OCI-LY7 (cell line): ENCODE results near the gene SLC9C1. TPM values are rescaled to one million over a fixed set of nuclear protein-coding genes. Genes with fewer than 3 reads are reported as not detected.

Experiments used
- BruUV-seq: library from RNA; stranded (reverse); fragments of 400-500 nt; replicated peaks from 2 replicates; lab custom pipeline; 2021; lab: Mats Ljungman, UMichigan
- CTCF ChIA-PET: fragments of 300-600 bp; sonication (Branson Sonifier 250); formaldehyde crosslinking; loops from one replicate; lab custom pipeline; 2022; ENCODE audit warnings: antibody characterized with exemption; ENCODE audit not compliant: unreplicated experiment; lab: Charles Lee
- POLR2A ChIA-PET: fragments of 300-600 bp; sonication (Branson Sonifier 250); formaldehyde crosslinking; loops from one replicate; lab custom pipeline; 2022; ENCODE audit warnings: antibody characterized with exemption; lab: Charles Lee
- DNase-seq: peaks from one replicate; pipeline ENCODE4 v3.0.0-alpha.2; 2015; ENCODE audit warnings: low spot score
- H2AFZ ChIP-seq: fragments of 200-600 bp; sonication (generic), shearing (Covaris generic); 2 replicates; pipeline ENCODE4 v1.6.1; 2014; ENCODE audit warnings: mild to moderate bottlenecking, antibody characterized with exemption, low read length, moderate library complexity
- H3K27ac ChIP-seq: fragments of 200-600 bp; sonication (generic); 2 replicates; pipeline ENCODE4 v1.5.1; 2014; ENCODE audit warnings: mixed run types, low read depth, mild to moderate bottlenecking, moderate library complexity, low read length, inconsistent platforms; ENCODE audit not compliant: poor library complexity, severe bottlenecking
- H3K36me3 ChIP-seq: fragments of 200-600 bp; sonication (generic); 2 replicates; pipeline ENCODE4 v1.6.1; 2014; ENCODE audit warnings: mild to moderate bottlenecking, antibody characterized with exemption, low read length, moderate library complexity, mixed read lengths; ENCODE audit not compliant: insufficient read depth
- H3K4me1 ChIP-seq: fragments of 200-600 bp; sonication (generic); 2 replicates; pipeline ENCODE4 v1.5.1; 2014; ENCODE audit warnings: mild to moderate bottlenecking, low read length; ENCODE audit not compliant: insufficient read depth, poor library complexity, severe bottlenecking
- H3K4me2 ChIP-seq: fragments of 200-600 bp; sonication (generic); 2 replicates; pipeline ENCODE4 v1.6.1; 2014; ENCODE audit warnings: mild to moderate bottlenecking, low read length
- H3K4me3 ChIP-seq: fragments of 200-600 bp; sonication (generic); 2 replicates; pipeline ENCODE4 v1.5.1; 2014; ENCODE audit warnings: mild to moderate bottlenecking, low read depth, low read length; ENCODE audit not compliant: poor library complexity, severe bottlenecking
- H3K79me2 ChIP-seq: fragments of 200-600 bp; sonication (generic); 2 replicates; pipeline ENCODE4 v1.6.1; 2016; ENCODE audit warnings: low read depth, mild to moderate bottlenecking, low read length, moderate library complexity, mixed read lengths; ENCODE audit not compliant: insufficient read depth
- H3K9me2 ChIP-seq: fragments of 200-600 bp; sonication (generic); 2 replicates; pipeline ENCODE4 v1.6.1; 2016; ENCODE audit warnings: mild to moderate bottlenecking, low read length, mixed read lengths; ENCODE audit not compliant: insufficient read depth
- H3K9me3 ChIP-seq: fragments of 200-600 bp; sonication (generic); 2 replicates; pipeline ENCODE4 v1.6.1; 2014; ENCODE audit warnings: mild to moderate bottlenecking, mixed run types, low read length, mixed read lengths
- H4K20me1 ChIP-seq: fragments of 200-600 bp; sonication (generic); 2 replicates; pipeline ENCODE4 v1.6.1; 2014; ENCODE audit warnings: mild to moderate bottlenecking, antibody characterized with exemption, low read length, moderate library complexity, mixed read lengths; ENCODE audit not compliant: insufficient read depth
- EZH2phosphoT487 ChIP-seq: fragments of 200-600 bp; sonication (generic); IDR thresholded peaks from 2 replicates; pipeline ENCODE4 v1.6.1; 2018; ENCODE audit warnings: low read depth, borderline replicate concordance, mild to moderate bottlenecking, mixed run types, antibody characterized with exemption, low read length, moderate library complexity, mixed read lengths
- intact Hi-C: fragments of 100-400 bp; cut with micrococcal nuclease; formaldehyde crosslinking; loops from one replicate; pipeline ENCODE4 v1.10.0; 2022; ENCODE audit not compliant: unreplicated experiment
- total RNA-seq, 2 experiments: library from RNA; depleted of rRNA in 1 of 2; stranded (reverse); fragments of >200 nt in 1 of 2; shearing (Covaris generic) in 1 of 2; gene quantifications; 2 replicates each; pipeline ENCODE4 v1.2.3, GENCODE V29; 2014 to 2022
- TF ChIP-seq, protein P1 (sequence below): fragments of 200-600 bp; sonication (generic); conservative IDR thresholded peaks from 2 replicates; pipeline ENCODE4 v1.5.1; 2014; ENCODE audit warnings: mild to moderate bottlenecking, antibody characterized with exemption, low read length, moderate library complexity, mixed read lengths

Gene SLC9C1
- total RNA-seq, 2 experiments from 2014 or later = not detected

DNA sequence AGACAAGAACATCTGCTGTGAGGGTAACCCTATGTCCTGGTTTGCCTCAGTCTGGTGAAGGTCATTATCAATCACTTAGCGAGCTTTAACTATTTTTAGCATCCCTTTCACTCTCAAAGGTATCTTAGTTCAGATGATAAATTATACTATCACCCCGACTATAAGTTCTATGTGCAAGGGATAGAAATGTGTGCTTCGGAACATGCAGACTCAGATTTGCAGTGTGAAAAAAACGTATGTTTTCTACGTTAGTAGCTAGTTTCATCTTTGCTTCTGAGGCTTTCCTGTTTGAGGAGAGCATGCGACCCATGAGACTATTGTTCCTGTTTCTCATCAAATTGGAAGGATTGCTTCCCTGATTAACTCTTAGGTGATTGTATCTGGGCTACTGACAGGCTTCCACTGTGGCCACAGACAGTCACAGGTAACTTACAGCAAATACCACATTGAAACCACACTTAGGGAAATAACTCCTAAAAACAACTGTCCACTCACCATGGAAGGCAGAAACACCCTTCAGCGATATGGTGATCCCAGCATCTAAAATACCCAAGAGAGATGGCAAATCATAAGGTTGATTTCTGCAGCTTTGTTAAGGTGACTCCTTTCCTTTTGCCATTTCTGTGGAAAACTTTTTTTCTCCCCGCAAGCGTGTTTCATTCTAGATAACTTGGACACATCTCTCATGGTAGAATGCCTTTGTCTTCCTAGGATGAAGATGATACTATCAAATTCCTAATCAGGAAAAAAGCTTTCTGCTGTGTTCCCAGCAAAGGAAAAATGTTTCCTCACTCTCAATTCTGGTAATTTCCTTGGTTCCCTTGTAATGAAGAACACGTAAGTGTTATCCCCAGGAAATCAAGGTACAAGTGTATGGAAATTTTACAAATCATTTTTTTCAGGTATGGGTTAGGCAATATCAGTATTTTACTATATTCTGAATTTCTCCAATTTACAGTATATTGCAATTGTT lies 166.2 kb downstream of the SLC9C1 start:
- Histone ChIP-seq H4K20me1 (no peaks in the 10 kb centered on the region), H2AFZ (no peak overlapping the region), H3K27ac (peak overlapping the region; percentile 99), H3K9me2 (no peaks in the 10 kb centered on the region), H3K36me3 (peaks cover 91% of the 10 kb centered on the region), H3K79me2 (peaks cover 85% of the 10 kb centered on the region), H3K4me1 (peaks cover 83% of the 10 kb centered on the region), H3K9me3 (no peaks in the 10 kb centered on the region), H3K4me3 (peak overlapping the region; percentile 57), H3K4me2 (peak overlapping the region; percentile 99)
- DNase-seq = peak; percentile 57
- intact Hi-C loops = no loop called here
- POLR2A ChIA-PET = interaction anchor here (0.6 to 16.9 kb wide), 12 partner anchors 9 to 395 kb away, joined by 3 to 566 read pairs (median 4); no protein-coding TSS in a partner anchor
- TF ChIP-seq, protein P1, sequence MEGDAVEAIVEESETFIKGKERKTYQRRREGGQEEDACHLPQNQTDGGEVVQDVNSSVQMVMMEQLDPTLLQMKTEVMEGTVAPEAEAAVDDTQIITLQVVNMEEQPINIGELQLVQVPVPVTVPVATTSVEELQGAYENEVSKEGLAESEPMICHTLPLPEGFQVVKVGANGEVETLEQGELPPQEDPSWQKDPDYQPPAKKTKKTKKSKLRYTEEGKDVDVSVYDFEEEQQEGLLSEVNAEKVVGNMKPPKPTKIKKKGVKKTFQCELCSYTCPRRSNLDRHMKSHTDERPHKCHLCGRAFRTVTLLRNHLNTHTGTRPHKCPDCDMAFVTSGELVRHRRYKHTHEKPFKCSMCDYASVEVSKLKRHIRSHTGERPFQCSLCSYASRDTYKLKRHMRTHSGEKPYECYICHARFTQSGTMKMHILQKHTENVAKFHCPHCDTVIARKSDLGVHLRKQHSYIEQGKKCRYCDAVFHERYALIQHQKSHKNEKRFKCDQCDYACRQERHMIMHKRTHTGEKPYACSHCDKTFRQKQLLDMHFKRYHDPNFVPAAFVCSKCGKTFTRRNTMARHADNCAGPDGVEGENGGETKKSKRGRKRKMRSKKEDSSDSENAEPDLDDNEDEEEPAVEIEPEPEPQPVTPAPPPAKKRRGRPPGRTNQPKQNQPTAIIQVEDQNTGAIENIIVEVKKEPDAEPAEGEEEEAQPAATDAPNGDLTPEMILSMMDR = no peak
- no peak for TF ChIP-seq EZH2phosphoT487
- BruUV-seq = no TSS peak
- CTCF ChIA-PET = interaction anchor here (1.5 to 3.0 kb wide), 2 partner anchors 10 kb away, joined by 7 to 10 read pairs; no protein-coding TSS in a partner anchor

DNA sequence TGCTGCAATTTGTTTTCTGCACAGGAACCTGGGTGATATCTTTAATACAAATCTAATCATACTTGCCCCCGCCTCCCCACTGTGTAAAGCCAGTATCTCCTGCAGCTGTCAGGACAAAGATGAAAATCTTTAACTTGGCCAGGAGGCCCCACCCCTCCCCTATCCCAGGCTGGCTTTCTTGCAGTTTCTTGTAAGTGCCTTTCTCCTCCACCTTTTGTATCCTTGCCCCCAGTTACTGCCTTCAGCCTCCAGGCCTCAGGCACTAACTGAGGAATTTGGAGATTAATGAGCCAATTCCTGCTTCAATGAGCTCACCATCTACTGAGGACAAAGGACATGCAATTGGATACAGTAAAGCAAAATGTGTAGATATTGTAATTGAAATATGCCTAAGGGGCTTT lies 167.5 kb downstream of the SLC9C1 start:
- H2AFZ ChIP-seq = no peak overlapping the region
- no TSS peak for BruUV-seq
- peaks cover 72% of the 10 kb centered on the region for H3K79me2 ChIP-seq
- H3K4me1 ChIP-seq = peaks cover 96% of the 10 kb centered on the region
- H3K4me2 ChIP-seq = peak overlapping the region; percentile 99
- ChIA-PET CTCF (interaction anchor here (3.0 kb wide), 1 partner anchor 9 kb away, joined by 10 read pairs; no protein-coding TSS in a partner anchor), POLR2A (interaction anchor here (0.6 to 16.9 kb wide), 6 partner anchors 9 to 408 kb away, joined by 3 to 566 read pairs (median 9); no protein-coding TSS in a partner anchor)
- H3K36me3 ChIP-seq = peaks cover 93% of the 10 kb centered on the region
- peak overlapping the region; percentile 57 for H3K4me3 ChIP-seq
- H3K27ac ChIP-seq = peak overlapping the region; percentile 99
- intact Hi-C loops = no loop called here
- no peaks in the 10 kb centered on the region for H4K20me1 ChIP-seq
- TF ChIP-seq, protein P1 = no peak
- no peak for TF ChIP-seq EZH2phosphoT487
- no peaks in the 10 kb centered on the region for H3K9me2 ChIP-seq
- H3K9me3 ChIP-seq = no peaks in the 10 kb centered on the region
- DNase-seq = peak; percentile 82
